ENCODE measurements around the gene TSSK2. TPM values are rescaled to one million over a fixed set of nuclear protein-coding genes. Genes with fewer than 3 reads are reported as not detected.

The TSSK2 gene
- total RNA-seq, 1 donor from 2014 or later, result not detected

DNA sequence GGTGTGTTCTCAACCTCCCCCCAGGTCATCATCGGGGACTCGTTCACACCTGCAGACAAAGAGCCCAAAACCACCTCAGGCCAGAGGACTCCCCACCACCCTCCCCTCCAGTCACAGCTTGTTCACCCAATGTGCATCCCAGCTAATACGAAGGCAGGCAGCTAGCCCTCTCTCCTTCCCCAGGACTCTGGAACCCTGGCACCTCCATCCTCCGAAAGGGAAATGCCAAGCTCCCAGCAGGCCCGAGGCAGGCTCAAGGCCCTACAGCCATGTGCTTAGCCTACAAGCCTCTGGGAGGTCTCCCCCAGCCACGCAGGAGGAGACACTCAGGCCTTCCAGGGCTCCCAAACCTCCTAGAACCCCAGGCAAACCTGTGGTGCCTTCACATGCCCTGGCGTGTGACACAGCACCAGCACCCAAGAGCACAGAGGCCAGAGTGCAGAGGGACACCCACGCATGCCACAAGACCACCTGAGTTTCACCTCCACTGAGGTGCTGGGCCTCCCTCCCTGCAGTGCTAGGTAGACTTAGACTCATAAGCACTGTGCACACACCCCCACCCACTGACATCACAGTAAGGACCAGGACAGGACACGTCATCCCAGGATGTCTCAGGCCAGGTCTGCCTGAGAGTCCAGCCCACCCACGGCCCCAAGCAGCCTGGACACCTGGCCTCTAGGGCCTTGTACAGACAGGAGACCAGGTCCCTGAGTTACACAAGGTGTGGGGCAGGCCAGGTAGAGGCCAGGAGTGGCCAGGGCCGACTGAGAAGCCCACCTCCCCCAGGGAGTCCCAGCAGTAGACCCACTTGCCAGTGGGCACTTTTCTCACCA is 6.5 kb downstream of the TSSK2 start:
- Histone ChIP-seq H3K36me3 (ENCODE audit: control insufficient read depth, insufficient read depth, low read length) (peaks cover 7% of the 10 kb centered on the region), H3K4me3 (ENCODE audit: low read depth, low read length) (no peak overlapping the region), H3K27me3 (ENCODE audit: control insufficient read depth, insufficient read depth, low read length) (no peaks in the 10 kb centered on the region)
- TF ChIP-seq, protein P1, sequence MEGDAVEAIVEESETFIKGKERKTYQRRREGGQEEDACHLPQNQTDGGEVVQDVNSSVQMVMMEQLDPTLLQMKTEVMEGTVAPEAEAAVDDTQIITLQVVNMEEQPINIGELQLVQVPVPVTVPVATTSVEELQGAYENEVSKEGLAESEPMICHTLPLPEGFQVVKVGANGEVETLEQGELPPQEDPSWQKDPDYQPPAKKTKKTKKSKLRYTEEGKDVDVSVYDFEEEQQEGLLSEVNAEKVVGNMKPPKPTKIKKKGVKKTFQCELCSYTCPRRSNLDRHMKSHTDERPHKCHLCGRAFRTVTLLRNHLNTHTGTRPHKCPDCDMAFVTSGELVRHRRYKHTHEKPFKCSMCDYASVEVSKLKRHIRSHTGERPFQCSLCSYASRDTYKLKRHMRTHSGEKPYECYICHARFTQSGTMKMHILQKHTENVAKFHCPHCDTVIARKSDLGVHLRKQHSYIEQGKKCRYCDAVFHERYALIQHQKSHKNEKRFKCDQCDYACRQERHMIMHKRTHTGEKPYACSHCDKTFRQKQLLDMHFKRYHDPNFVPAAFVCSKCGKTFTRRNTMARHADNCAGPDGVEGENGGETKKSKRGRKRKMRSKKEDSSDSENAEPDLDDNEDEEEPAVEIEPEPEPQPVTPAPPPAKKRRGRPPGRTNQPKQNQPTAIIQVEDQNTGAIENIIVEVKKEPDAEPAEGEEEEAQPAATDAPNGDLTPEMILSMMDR (IDR thresholded peaks at IDR 0.05; ENCODE audit: insufficient read depth, low read length, poor library complexity, severe bottlenecking), result no peak
- DNase-seq (ENCODE audit: low read depth), result no peak

GRCh38 chr22:19138217-19139000 is 7.3 kb downstream of the TSSK2 start:
- DNase-seq (ENCODE audit: low read depth), result no peak
- H3K36me3 ChIP-seq (ENCODE audit: control insufficient read depth, insufficient read depth, low read length), result peaks cover 7% of the 10 kb centered on the region
- TF ChIP-seq, protein P1 (IDR thresholded peaks at IDR 0.05; ENCODE audit: insufficient read depth, low read length, poor library complexity, severe bottlenecking), result no peak
- no peak overlapping the region for H3K4me3 ChIP-seq (ENCODE audit: low read depth, low read length)
- H3K27me3 ChIP-seq (ENCODE audit: control insufficient read depth, insufficient read depth, low read length), result no peaks in the 10 kb centered on the region

GRCh38 chr22:19139001-19139356 is 7.9 kb downstream of the TSSK2 start:
- Histone ChIP-seq H3K27me3 (ENCODE audit: control insufficient read depth, insufficient read depth, low read length) (no peaks in the 10 kb centered on the region), H3K4me3 (ENCODE audit: low read depth, low read length) (no peak overlapping the region), H3K36me3 (ENCODE audit: control insufficient read depth, insufficient read depth, low read length) (peaks cover 7% of the 10 kb centered on the region)
- TF ChIP-seq, protein P1 (IDR thresholded peaks at IDR 0.05; ENCODE audit: insufficient read depth, low read length, poor library complexity, severe bottlenecking), result no peak
- no peak for DNase-seq (ENCODE audit: low read depth)

DNA sequence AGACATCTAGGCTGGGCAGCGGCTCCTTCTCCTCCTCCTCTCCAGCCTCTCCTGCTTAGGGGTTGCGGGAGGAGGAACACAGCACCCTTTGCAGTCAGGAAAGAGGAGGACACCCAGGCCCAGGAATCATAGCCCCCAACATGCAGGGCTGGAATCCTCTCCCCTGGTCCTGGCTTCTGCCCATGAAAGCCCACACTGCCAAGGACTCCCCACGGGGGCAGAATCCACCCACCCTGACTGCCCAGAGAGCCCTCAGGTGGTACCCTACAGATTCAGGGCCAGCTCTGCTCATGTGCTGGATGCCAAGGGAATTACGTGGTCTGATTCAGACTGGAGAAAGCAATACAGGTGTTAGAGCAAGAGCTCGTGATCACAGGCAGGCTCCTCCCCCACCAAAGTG is 8.9 kb downstream of the TSSK2 start:
- Histone ChIP-seq H3K36me3 (ENCODE audit: control insufficient read depth, insufficient read depth, low read length) (peaks cover 7% of the 10 kb centered on the region), H3K27me3 (ENCODE audit: control insufficient read depth, insufficient read depth, low read length) (no peaks in the 10 kb centered on the region), H3K4me3 (ENCODE audit: low read depth, low read length) (no peak overlapping the region)
- TF ChIP-seq, protein P1 (IDR thresholded peaks at IDR 0.05; ENCODE audit: insufficient read depth, low read length, poor library complexity, severe bottlenecking), result no peak
- no peak for DNase-seq (ENCODE audit: low read depth)

DNA sequence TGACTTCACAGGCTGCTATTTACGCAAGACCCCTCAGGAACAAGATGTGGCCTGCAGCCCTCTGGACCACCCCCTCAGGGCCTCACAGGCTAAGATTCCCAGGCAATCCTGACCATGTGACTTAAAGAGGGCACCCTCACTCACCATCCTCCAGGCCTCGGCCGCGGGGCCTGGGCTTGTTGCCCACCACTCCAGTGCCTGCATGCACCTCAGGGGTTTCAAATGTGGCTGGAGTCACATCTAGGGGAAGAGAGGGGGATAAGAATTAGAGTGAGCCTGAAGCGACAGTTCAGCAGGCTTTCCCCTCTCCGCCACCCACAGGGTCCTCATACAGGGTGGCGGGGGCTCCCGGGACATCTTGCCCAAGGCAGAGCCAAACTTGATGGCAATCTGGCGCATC is 11.3 kb downstream of the TSSK2 start:
- Histone ChIP-seq H3K4me3 (ENCODE audit: low read depth, low read length) (no peak overlapping the region), H3K36me3 (ENCODE audit: control insufficient read depth, insufficient read depth, low read length) (peaks cover 7% of the 10 kb centered on the region), H3K27me3 (ENCODE audit: control insufficient read depth, insufficient read depth, low read length) (peaks cover 5% of the 10 kb centered on the region)
- TF ChIP-seq, protein P1 (IDR thresholded peaks at IDR 0.05; ENCODE audit: insufficient read depth, low read length, poor library complexity, severe bottlenecking), result no peak
- DNase-seq (ENCODE audit: low read depth), result no peak
